ENCODE measurements around the gene TFF2.

Gene TFF2

DNA sequence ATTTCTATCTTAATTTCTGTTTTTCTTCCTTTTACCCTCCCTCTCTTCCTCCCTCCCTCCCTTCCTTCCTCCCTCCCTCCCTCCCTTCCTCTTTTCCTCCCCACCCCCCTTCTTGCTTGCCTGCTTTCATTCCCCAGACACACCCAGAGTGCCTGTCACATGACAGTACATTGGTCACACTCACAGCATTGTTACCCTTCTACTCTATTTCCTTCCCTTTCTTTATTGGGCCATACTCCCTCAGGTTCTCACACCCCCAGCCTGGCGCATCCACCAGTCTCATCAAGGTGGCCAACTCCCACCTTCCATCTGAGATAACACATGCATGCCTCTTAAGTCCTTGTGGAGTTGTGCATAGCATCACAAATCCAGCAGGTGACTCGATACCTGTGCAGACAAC, 34.2 kb upstream of the TFF2 start:
- TF ChIP-seq EZH2phosphoT487 (IDR thresholded peaks at IDR 0.05; ENCODE audit: borderline replicate concordance), result no peak
- TF ChIP-seq, protein P1, sequence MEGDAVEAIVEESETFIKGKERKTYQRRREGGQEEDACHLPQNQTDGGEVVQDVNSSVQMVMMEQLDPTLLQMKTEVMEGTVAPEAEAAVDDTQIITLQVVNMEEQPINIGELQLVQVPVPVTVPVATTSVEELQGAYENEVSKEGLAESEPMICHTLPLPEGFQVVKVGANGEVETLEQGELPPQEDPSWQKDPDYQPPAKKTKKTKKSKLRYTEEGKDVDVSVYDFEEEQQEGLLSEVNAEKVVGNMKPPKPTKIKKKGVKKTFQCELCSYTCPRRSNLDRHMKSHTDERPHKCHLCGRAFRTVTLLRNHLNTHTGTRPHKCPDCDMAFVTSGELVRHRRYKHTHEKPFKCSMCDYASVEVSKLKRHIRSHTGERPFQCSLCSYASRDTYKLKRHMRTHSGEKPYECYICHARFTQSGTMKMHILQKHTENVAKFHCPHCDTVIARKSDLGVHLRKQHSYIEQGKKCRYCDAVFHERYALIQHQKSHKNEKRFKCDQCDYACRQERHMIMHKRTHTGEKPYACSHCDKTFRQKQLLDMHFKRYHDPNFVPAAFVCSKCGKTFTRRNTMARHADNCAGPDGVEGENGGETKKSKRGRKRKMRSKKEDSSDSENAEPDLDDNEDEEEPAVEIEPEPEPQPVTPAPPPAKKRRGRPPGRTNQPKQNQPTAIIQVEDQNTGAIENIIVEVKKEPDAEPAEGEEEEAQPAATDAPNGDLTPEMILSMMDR (conservative IDR thresholded peaks at IDR 0.05; ENCODE audit: low read length), result no peak
- Histone ChIP-seq H3K9me2 (replicated peaks; ENCODE audit: low read depth, low read length) (no peaks in the 10 kb centered on the region), H3F3A (ENCODE audit: low read depth) (no peaks in the 10 kb centered on the region), H3K4me1 (ENCODE audit: insufficient read depth, low read length, poor library complexity, severe bottlenecking) (peaks cover 47% of the 10 kb centered on the region), H3K9ac (ENCODE audit: low read depth, low read length, poor library complexity, severe bottlenecking) (no peak overlapping the region), H4K20me1 (ENCODE audit: insufficient read depth, low read length, poor library complexity, severe bottlenecking) (no peaks in the 10 kb centered on the region), H3K79me2 (ENCODE audit: insufficient read depth, low read length) (no peaks in the 10 kb centered on the region), H3K4me3 (ENCODE audit: low read length, poor library complexity, severe bottlenecking) (no peak overlapping the region), H3K27me3 (ENCODE audit: insufficient read depth, low read length, poor library complexity, severe bottlenecking) (no peaks in the 10 kb centered on the region), H2AFZ (ENCODE audit: low read length) (no peak overlapping the region), H3K4me2 (ENCODE audit: low read depth, low read length, poor library complexity, severe bottlenecking) (no peak overlapping the region), H3K36me3 (ENCODE audit: insufficient read depth, low read length) (no peaks in the 10 kb centered on the region), H3K9me3 (ENCODE audit: insufficient read depth, low read depth, low read length) (peaks cover 14% of the 10 kb centered on the region; the same call in 1 of the 2 replicates)

DNA sequence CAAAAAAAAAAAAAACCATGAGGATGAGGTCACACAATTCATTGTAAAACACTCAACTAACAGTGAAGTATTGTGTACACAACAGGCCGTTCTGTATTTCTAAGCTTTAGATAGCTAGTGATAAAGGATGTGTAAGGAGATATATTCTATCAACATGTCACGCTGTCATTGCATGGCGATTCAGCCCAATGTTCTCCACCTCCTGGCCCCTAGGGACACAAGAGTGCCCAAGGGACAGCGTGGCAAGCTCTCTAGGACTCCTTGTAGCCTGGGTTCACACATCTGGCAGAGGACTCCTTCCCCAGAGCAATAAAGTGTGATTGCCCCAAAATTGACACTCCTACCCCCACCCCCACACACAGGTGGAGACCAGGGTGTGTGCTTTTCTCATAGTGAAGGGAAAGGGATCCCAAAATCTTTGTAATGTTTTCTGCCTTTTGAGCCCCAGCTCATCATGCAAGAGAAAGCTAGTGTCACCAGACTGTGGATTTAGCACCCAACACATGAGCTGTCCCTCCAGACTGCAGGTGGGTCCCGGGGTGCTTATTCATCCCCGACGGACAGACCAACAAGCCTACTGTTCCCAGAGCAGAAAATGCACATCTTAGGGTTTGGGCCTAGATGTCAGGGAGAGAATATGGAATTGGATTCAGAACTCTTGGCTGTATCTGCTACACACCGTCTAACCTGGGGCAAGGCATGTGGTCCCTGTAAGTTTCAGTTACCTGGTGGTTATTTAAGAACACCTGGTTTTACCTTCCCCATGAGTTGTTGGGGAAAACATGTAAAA, 33.6 kb upstream of the TFF2 start:
- Histone ChIP-seq H3K9me2 (replicated peaks; ENCODE audit: low read depth, low read length) (no peaks in the 10 kb centered on the region), H3K79me2 (ENCODE audit: insufficient read depth, low read length) (no peaks in the 10 kb centered on the region), H3K4me2 (ENCODE audit: low read depth, low read length, poor library complexity, severe bottlenecking) (no peak overlapping the region), H3K9me3 (ENCODE audit: insufficient read depth, low read depth, low read length) (peaks cover 14% of the 10 kb centered on the region; the same call in 1 of the 2 replicates), H2AFZ (ENCODE audit: low read length) (no peak overlapping the region), H4K20me1 (ENCODE audit: insufficient read depth, low read length, poor library complexity, severe bottlenecking) (no peaks in the 10 kb centered on the region), H3K4me3 (ENCODE audit: low read length, poor library complexity, severe bottlenecking) (no peak overlapping the region), H3K9ac (ENCODE audit: low read depth, low read length, poor library complexity, severe bottlenecking) (no peak overlapping the region), H3K4me1 (ENCODE audit: insufficient read depth, low read length, poor library complexity, severe bottlenecking) (peaks cover 46% of the 10 kb centered on the region), H3K27me3 (ENCODE audit: insufficient read depth, low read length, poor library complexity, severe bottlenecking) (no peaks in the 10 kb centered on the region), H3F3A (ENCODE audit: low read depth) (no peaks in the 10 kb centered on the region), H3K36me3 (ENCODE audit: insufficient read depth, low read length) (no peaks in the 10 kb centered on the region)
- TF ChIP-seq, protein P1 (conservative IDR thresholded peaks at IDR 0.05; ENCODE audit: low read length), result 0 out of 2 replicates have a peak, but pooled peaks have one; percentile 10
- TF ChIP-seq EZH2phosphoT487 (IDR thresholded peaks at IDR 0.05; ENCODE audit: borderline replicate concordance), result no peak

DNA sequence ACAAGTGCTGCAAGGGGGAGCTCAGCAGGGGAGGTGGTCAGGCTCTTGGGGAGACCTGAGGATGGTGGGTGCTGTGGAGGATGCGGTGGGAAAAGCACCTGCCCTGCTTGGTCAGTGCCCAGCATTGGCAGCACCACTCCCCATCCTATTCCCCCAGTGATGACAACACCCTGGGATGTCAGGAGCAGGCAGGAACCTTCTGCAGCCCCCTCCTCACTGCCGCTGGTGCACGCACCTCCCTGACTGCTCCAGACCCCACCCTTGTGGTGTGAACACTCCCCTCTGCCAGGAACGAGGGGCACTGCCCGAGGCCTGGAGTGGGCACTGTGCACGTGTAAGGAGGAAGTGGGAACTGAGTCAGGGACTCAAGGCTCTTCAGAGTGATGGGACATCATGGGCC, 32.5 kb upstream of the TFF2 start:
- H3K9me2 ChIP-seq (replicated peaks; ENCODE audit: low read depth, low read length), result no peaks in the 10 kb centered on the region
- TF ChIP-seq, protein P1 (conservative IDR thresholded peaks at IDR 0.05; ENCODE audit: low read length), result no peak
- TF ChIP-seq EZH2phosphoT487 (IDR thresholded peaks at IDR 0.05; ENCODE audit: borderline replicate concordance), result no peak
- H2AFZ ChIP-seq (ENCODE audit: low read length), result no peak overlapping the region
- H3K27me3 ChIP-seq (ENCODE audit: insufficient read depth, low read length, poor library complexity, severe bottlenecking), result no peaks in the 10 kb centered on the region
- H3K79me2 ChIP-seq (ENCODE audit: insufficient read depth, low read length), result no peaks in the 10 kb centered on the region
- peaks cover 36% of the 10 kb centered on the region for H3K4me1 ChIP-seq (ENCODE audit: insufficient read depth, low read length, poor library complexity, severe bottlenecking)
- H3K4me2 ChIP-seq (ENCODE audit: low read depth, low read length, poor library complexity, severe bottlenecking), result no peak overlapping the region
- no peaks in the 10 kb centered on the region for H3F3A ChIP-seq (ENCODE audit: low read depth)
- peaks cover 14% of the 10 kb centered on the region; the same call in 1 of the 2 replicates for H3K9me3 ChIP-seq (ENCODE audit: insufficient read depth, low read depth, low read length)
- H3K36me3 ChIP-seq (ENCODE audit: insufficient read depth, low read length), result no peaks in the 10 kb centered on the region
- H3K4me3 ChIP-seq (ENCODE audit: low read length, poor library complexity, severe bottlenecking), result no peak overlapping the region
- H4K20me1 ChIP-seq (ENCODE audit: insufficient read depth, low read length, poor library complexity, severe bottlenecking), result no peaks in the 10 kb centered on the region
- H3K9ac ChIP-seq (ENCODE audit: low read depth, low read length, poor library complexity, severe bottlenecking), result no peak overlapping the region

Measured in Loucy (cell line).